GM23338 (cell line): Measurements from ENCODE around the gene GAREM2. TPM values are rescaled to one million over a fixed set of nuclear protein-coding genes. Genes with fewer than 3 reads are reported as not detected.

Source experiments
- ATAC-seq: fragments of 200-7000 bp; cut with Tn5 transposase; 3 replicates; pipeline ENCODE4 v1.9.1; 2020
- DNase-seq: peaks from one replicate; pipeline ENCODE4 v3.0.0-alpha.2; 2015; ENCODE audit warnings: low spot score
- H2AFZ ChIP-seq: fragments of 200-600 bp; sonication (generic); 2 replicates; pipeline ENCODE4 v1.8.0; 2016; ENCODE audit warnings: antibody characterized with exemption, mild to moderate bottlenecking, moderate library complexity
- H3F3A ChIP-seq: fragments of 200-600 bp; sonication (generic); replicated peaks from 2 replicates; pipeline ENCODE4 v1.8.0; 2017; ENCODE audit warnings: antibody characterized with exemption, mixed run types, low read depth
- H3K27ac ChIP-seq: fragments of 200-600 bp; sonication (generic); 2 replicates; pipeline ENCODE4 v1.6.1; 2016; ENCODE audit warnings: low read depth
- H3K27me3 ChIP-seq: fragments of 200-600 bp; sonication (generic); 2 replicates; pipeline ENCODE4 v1.8.0; 2016; ENCODE audit warnings: mild to moderate bottlenecking, mixed run types, moderate library complexity; ENCODE audit not compliant: insufficient read depth
- H3K36me3 ChIP-seq: fragments of 200-600 bp; sonication (generic); 2 replicates; pipeline ENCODE4 v1.8.0; 2016; ENCODE audit warnings: mild to moderate bottlenecking; ENCODE audit not compliant: insufficient read depth
- H3K4me1 ChIP-seq: fragments of 200-600 bp; sonication (generic); 2 replicates; pipeline ENCODE4 v1.8.0; 2016; ENCODE audit warnings: mild to moderate bottlenecking, moderate library complexity; ENCODE audit not compliant: insufficient read depth
- H3K4me2 ChIP-seq: fragments of 200-600 bp; sonication (generic); 2 replicates; pipeline ENCODE4 v1.7.1; 2017; ENCODE audit warnings: mixed run types
- H3K4me3 ChIP-seq: fragments of 200-600 bp; sonication (generic); 2 replicates; pipeline ENCODE4 v1.6.1; 2016; ENCODE audit warnings: mixed run types
- H3K79me2 ChIP-seq: fragments of 200-600 bp; sonication (generic); replicated peaks from 2 replicates; pipeline ENCODE4 v1.8.0; 2017; ENCODE audit warnings: mild to moderate bottlenecking; ENCODE audit not compliant: insufficient read depth
- H3K9me2 ChIP-seq: fragments of 200-600 bp; sonication (generic); 2 replicates; pipeline ENCODE4 v1.8.0; 2017; ENCODE audit not compliant: insufficient read depth
- H4K20me1 ChIP-seq: fragments of 200-600 bp; sonication (generic); replicated peaks from 2 replicates; pipeline ENCODE4 v1.8.0; 2017; ENCODE audit warnings: mild to moderate bottlenecking; ENCODE audit not compliant: insufficient read depth
- H3K27ac Mint-ChIP-seq: 2 replicates; pipeline ENCODE4 v1.8.0; 2020; ENCODE audit warnings: inconsistent platforms, mild to moderate bottlenecking, moderate library complexity, mixed read lengths
- H3K27me3 Mint-ChIP-seq: 3 replicates; pipeline ENCODE4 v1.8.0; 2022; ENCODE audit warnings: low read depth, mild to moderate bottlenecking, moderate library complexity, mixed read lengths, inconsistent platforms; ENCODE audit not compliant: insufficient read depth, poor library complexity
- H3K36me3 Mint-ChIP-seq: 3 replicates; pipeline ENCODE4 v1.8.0; 2021; ENCODE audit warnings: low read depth, mild to moderate bottlenecking, inconsistent platforms, moderate library complexity, mixed read lengths
- H3K4me1 Mint-ChIP-seq: 3 replicates; pipeline ENCODE4 v1.8.0; 2020; ENCODE audit warnings: mild to moderate bottlenecking, inconsistent platforms, mixed read lengths
- H3K4me3 Mint-ChIP-seq: 3 replicates; pipeline ENCODE4 v1.8.0; 2021; ENCODE audit warnings: moderate library complexity, mild to moderate bottlenecking, inconsistent platforms, mixed read lengths
- H3K9me3 Mint-ChIP-seq: 3 replicates; pipeline ENCODE4 v1.8.0; 2020; ENCODE audit warnings: moderate library complexity, mild to moderate bottlenecking, inconsistent platforms, mixed read lengths
- CREB1 ChIP-seq: fragments of 250-450 bp; sonication (Bioruptor Pico); IDR thresholded peaks from 2 replicates; pipeline ENCODE4 v1.5.0; 2020; ENCODE audit warnings: low read depth, mild to moderate bottlenecking, moderate library complexity
- ETS1 ChIP-seq: IDR thresholded peaks from 2 replicates; pipeline ENCODE4 v1.6.1; 2016; ENCODE audit warnings: antibody characterized with exemption
- EZH2phosphoT487 ChIP-seq: fragments of 200-600 bp; sonication (generic); IDR thresholded peaks from one replicate; pipeline ENCODE4 v1.8.1; 2018; ENCODE audit warnings: antibody characterized with exemption; ENCODE audit not compliant: unreplicated experiment
- JUNB ChIP-seq: IDR thresholded peaks from one replicate; pipeline ENCODE4 v1.6.1; 2016; ENCODE audit warnings: antibody characterized with exemption; ENCODE audit not compliant: unreplicated experiment
- NANOG ChIP-seq: IDR thresholded peaks from 2 replicates; pipeline ENCODE4 v1.6.1; 2016; ENCODE audit warnings: antibody characterized with exemption, borderline replicate concordance
- POLR2AphosphoS5 ChIP-seq: IDR thresholded peaks from 2 replicates; pipeline ENCODE4 v1.6.1; 2016; ENCODE audit warnings: antibody characterized with exemption, low read depth
- REST ChIP-seq: IDR thresholded peaks from one replicate; pipeline ENCODE4 v1.6.1; 2018; ENCODE audit warnings: antibody characterized with exemption; ENCODE audit not compliant: unreplicated experiment
- STAT1 ChIP-seq: IDR thresholded peaks from one replicate; pipeline ENCODE4 v1.6.1; 2016; ENCODE audit warnings: antibody characterized with exemption; ENCODE audit not compliant: unreplicated experiment
- ZNF114 ChIP-seq: fragments of 250-450 bp; sonication (Bioruptor Pico); IDR thresholded peaks from 2 replicates; pipeline ENCODE4 v1.5.0; 2020; ENCODE audit warnings: mild to moderate bottlenecking, moderate library complexity
- ZNF331 ChIP-seq: fragments of 250-450 bp; sonication (Bioruptor Pico); IDR thresholded peaks from 2 replicates; pipeline ENCODE4 v1.5.0; 2020; ENCODE audit warnings: low read depth, mild to moderate bottlenecking, moderate library complexity
- ZNF462 ChIP-seq: fragments of 250-450 bp; sonication (Bioruptor Pico); IDR thresholded peaks from 2 replicates; pipeline ENCODE4 v1.5.0; 2020; ENCODE audit warnings: mild to moderate bottlenecking, moderate library complexity
- polyA plus RNA-seq: library from polyadenylated mRNA; unstranded; fragments of >200 nt; fragmentation: Nextera tagmentation; extraction: Ambion mirVana; gene quantifications from 2 replicates; pipeline ENCODE4 v1.2.1, GENCODE V29; 2016
- total RNA-seq: library from RNA; depleted of rRNA; stranded (reverse); fragments of >200 nt; shearing (Covaris generic); gene quantifications from 2 replicates; pipeline ENCODE4 v1.2.3, GENCODE V29; 2014
- TF ChIP-seq, protein P1 (sequence below), 2 experiments: fragments of 200-600 bp in 1 of 2; sonication (generic) in 1 of 2; conservative IDR thresholded peaks; 2 replicates each; pipeline versions ENCODE4 v1.5.1 to v1.6.1; 2016 to 2017; ENCODE audit warnings: antibody characterized with exemption in 2 of 2, low read depth in 2 of 2, mild to moderate bottlenecking in 2 of 2, moderate library complexity in 1 of 2

The GAREM2 gene
- total and polyA plus RNA-seq, 2 experiments from 2014 or later, result 3.8 to 23.8 TPM

DNA sequence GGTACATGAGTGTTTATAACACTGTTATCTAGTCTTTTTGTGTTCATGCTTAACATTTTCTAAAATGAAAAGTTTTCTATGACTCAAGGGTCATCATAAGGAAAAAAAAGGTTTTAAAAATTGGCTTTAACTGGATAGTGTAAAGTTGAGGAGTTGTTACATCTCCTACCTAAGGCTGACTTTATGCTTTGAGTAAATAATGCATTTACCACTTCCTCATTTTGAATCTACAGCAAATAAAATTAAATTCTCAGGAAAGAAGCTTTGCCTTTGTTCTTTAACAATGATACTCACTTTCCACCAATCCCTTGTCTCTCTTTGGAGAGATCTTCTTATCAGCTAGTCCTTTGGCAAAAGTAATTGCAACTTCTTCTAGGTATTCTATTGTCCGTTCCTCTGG lies 41.9 kb downstream of the GAREM2 start (continued):
- no peak for TF ChIP-seq ZNF462 (CRISPR knock-in tag)
- no peak for TF ChIP-seq ETS1
- TF ChIP-seq CREB1, result no peak

GRCh38 chr2:26215833-26216232 lies 42.9 kb downstream of the GAREM2 start:
- Mint-ChIP-seq H3K36me3 (peaks cover 47% of the 10 kb centered on the region), H3K27ac (no peak overlapping the region), H3K4me3 (no peak overlapping the region), H3K9me3 (no peaks in the 10 kb centered on the region), H3K27me3 (peaks cover 2% of the 10 kb centered on the region), H3K4me1 (no peaks in the 10 kb centered on the region)
- no peaks in the 10 kb centered on the region for H3K9me2 ChIP-seq
- H3K4me2 ChIP-seq, result no peak overlapping the region
- H3K4me3 ChIP-seq, result no peak overlapping the region
- H3K36me3 ChIP-seq, result peaks cover 39% of the 10 kb centered on the region
- H3F3A ChIP-seq, result no peaks in the 10 kb centered on the region
- no peaks in the 10 kb centered on the region for H3K79me2 ChIP-seq
- H3K4me1 ChIP-seq, result no peaks in the 10 kb centered on the region
- no peak overlapping the region for H2AFZ ChIP-seq
- ATAC-seq (no peak), DNase-seq (no peak)
- H4K20me1 ChIP-seq, result peaks cover 12% of the 10 kb centered on the region; the same call in 1 of the 2 replicates
- no peaks in the 10 kb centered on the region for H3K27me3 ChIP-seq
- no peak overlapping the region for H3K27ac ChIP-seq
- TF ChIP-seq, protein P1, sequence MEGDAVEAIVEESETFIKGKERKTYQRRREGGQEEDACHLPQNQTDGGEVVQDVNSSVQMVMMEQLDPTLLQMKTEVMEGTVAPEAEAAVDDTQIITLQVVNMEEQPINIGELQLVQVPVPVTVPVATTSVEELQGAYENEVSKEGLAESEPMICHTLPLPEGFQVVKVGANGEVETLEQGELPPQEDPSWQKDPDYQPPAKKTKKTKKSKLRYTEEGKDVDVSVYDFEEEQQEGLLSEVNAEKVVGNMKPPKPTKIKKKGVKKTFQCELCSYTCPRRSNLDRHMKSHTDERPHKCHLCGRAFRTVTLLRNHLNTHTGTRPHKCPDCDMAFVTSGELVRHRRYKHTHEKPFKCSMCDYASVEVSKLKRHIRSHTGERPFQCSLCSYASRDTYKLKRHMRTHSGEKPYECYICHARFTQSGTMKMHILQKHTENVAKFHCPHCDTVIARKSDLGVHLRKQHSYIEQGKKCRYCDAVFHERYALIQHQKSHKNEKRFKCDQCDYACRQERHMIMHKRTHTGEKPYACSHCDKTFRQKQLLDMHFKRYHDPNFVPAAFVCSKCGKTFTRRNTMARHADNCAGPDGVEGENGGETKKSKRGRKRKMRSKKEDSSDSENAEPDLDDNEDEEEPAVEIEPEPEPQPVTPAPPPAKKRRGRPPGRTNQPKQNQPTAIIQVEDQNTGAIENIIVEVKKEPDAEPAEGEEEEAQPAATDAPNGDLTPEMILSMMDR (conservative IDR thresholded peaks at IDR 0.05; ENCODE audit: low read depth in 2 of 2), result no peak
- TF ChIP-seq ETS1, result no peak
- TF ChIP-seq ZNF331 (CRISPR knock-in tag), result no peak
- TF ChIP-seq STAT1, result no peak
- no peak for TF ChIP-seq EZH2phosphoT487
- TF ChIP-seq CREB1, result no peak
- no peak for TF ChIP-seq REST
- no peak for TF ChIP-seq ZNF114 (CRISPR knock-in tag)
- TF ChIP-seq JUNB, result no peak
- no peak for TF ChIP-seq NANOG
- TF ChIP-seq POLR2AphosphoS5, result no peak
